Measurements from ENCODE around the gene CES2. TPM values are rescaled to one million over a fixed set of nuclear protein-coding genes. Genes with fewer than 3 reads are reported as not detected.
A peak's percentile ranks its signal among the peaks of the same experiment; 100 is the strongest.

CES2 gene
- total and polyA plus RNA-seq, 9 of the 15 experiments (the other 6 are each of a cell fraction or from before 2014, with no cell fraction given), result 2.2 to 37.9 (median 24.4) TPM

DNA sequence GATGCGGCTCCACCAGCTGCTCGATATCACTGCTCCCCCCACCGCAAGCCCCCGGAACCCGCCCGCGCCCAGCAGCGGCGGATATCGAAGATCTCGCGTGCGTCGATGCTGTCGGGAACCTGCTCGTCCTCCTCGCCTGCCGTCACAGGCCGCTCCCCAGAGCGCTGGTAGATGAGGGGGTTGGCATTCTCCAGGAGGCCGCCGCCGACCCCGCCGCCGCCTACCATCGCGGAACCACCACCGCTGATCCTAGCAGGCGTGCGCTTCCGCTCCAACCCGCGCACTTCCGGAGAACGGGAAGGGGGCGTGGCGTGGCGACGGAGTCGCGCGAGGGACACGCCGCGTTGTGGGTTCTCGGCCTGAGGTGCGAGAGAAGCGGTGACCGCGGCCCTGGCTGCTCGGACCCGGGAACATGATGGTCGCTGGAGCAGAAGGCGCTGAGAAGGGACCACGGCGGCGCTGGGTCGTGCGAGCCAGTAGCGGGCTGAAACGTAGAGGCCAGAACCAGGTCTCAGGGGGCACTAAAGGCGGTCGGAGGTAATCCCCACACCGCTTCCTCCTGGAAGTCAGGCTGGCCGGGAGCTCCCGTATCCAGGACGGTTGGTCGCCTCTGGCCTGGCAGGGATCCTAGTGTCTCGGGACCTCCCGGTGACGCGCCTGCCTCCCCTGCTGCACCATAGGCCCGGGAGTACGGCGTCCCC, 1.0 kb upstream of the CES2 start, which contains the start of gene CIAO2B (continued):
- TF ChIP-seq THAP7 (CRISPR knock-in tag; IDR thresholded peaks at IDR 0.05), result no peak
- no peak for TF ChIP-seq CREBBP (IDR thresholded peaks at IDR 0.05; ENCODE audit: low read depth, low read length)
- TF ChIP-seq RHOXF2B (CRISPR knock-in tag; conservative IDR thresholded peaks at IDR 0.05), result no peak
- no peak for TF ChIP-seq HES1 (IDR thresholded peaks at IDR 0.05; ENCODE audit: low read depth)
- peak; percentile 55 for TF ChIP-seq TAF9B (IDR thresholded peaks at IDR 0.05; ENCODE audit: partially characterized antibody)
- no peak for TF ChIP-seq SMARCA4 (IDR thresholded peaks at IDR 0.05)
- peak; percentile 76 for TF ChIP-seq CXXC5 (CRISPR knock-in tag; IDR thresholded peaks at IDR 0.05)
- no peak for TF ChIP-seq RREB1 (CRISPR knock-in tag; IDR thresholded peaks at IDR 0.05)
- no peak for TF ChIP-seq TAF7 (tag; IDR thresholded peaks at IDR 0.05)
- peak; percentile 58; the same call in 1 of the 2 replicates for TF ChIP-seq SPI1 (IDR thresholded peaks at IDR 0.05; ENCODE audit: borderline replicate concordance, low read depth, low read length)
- no peak for TF ChIP-seq SMAD4 (CRISPR knock-in tag; conservative IDR thresholded peaks at IDR 0.05)
- TF ChIP-seq, protein P1, sequence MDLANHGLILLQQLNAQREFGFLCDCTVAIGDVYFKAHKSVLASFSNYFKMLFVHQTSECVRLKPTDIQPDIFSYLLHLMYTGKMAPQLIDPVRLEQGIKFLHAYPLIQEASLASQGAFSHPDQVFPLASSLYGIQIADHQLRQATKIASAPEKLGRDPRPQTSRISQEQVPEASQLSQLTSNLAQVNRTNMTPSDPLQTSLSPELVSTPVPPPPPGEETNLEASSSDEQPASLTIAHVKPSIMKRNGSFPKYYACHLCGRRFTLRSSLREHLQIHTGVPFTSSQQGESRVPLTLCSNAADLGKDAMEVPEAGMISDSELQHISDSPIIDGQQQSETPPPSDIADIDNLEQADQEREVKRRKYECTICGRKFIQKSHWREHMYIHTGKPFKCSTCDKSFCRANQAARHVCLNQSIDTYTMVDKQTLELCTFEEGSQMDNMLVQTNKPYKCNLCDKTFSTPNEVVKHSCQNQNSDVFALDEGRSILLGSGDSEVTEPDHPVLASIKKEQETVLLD (IDR thresholded peaks at IDR 0.05), result no peak
- TF ChIP-seq DPF2 (IDR thresholded peaks at IDR 0.05), result no peak
- no peak for TF ChIP-seq RBM15 (IDR thresholded peaks at IDR 0.05; ENCODE audit: insufficient read depth, low read length)
- TF ChIP-seq, protein P2, sequence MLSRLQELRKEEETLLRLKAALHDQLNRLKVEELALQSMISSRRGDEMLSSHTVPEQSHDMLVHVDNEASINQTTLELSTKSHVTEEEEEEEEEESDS (CRISPR knock-in tag; IDR thresholded peaks at IDR 0.05), result no peak
- no peak for TF ChIP-seq GMEB1 (CRISPR knock-in tag; IDR thresholded peaks at IDR 0.05)
- no peak for TF ChIP-seq ZC3H4 (CRISPR knock-in tag; IDR thresholded peaks at IDR 0.05; ENCODE audit: borderline replicate concordance)
